PFSK-1 (cell line): ENCODE data around the gene PPARA.

Source experiments
- FOXP2 ChIP-seq: optimal IDR thresholded peaks from 2 replicates; pipeline ENCODE3; 2011; ENCODE audit warnings: borderline replicate concordance, control low read depth, inconsistent platforms; ENCODE audit not compliant: insufficient read depth; ENCODE audit errors: extremely low read length, extremely low read depth
- POLR2AphosphoS5 ChIP-seq: IDR thresholded peaks from 2 replicates; pipeline ENCODE4 v1.6.1; 2012; ENCODE audit warnings: low read depth, mild to moderate bottlenecking, control low read depth, low read length, moderate library complexity
- SIN3A ChIP-seq: IDR thresholded peaks from 2 replicates; pipeline ENCODE4 v1.6.1; 2012; ENCODE audit warnings: mild to moderate bottlenecking, low read length, moderate library complexity, borderline replicate concordance; ENCODE audit not compliant: insufficient read depth
- TAF1 ChIP-seq: IDR thresholded peaks from 2 replicates; pipeline ENCODE4 v1.6.1; 2012; ENCODE audit warnings: low read length, control low read depth, borderline replicate concordance; ENCODE audit not compliant: insufficient read depth
- TF ChIP-seq, protein P1 (sequence below), 2 experiments: IDR thresholded peaks; 2 replicates each; pipeline versions ENCODE4 v1.6.1 to v1.8.0; 2011 to 2012; ENCODE audit warnings: low read depth in 2 of 2, low read length in 2 of 2, control low read depth in 1 of 2, inconsistent platforms in 1 of 2, mild to moderate bottlenecking in 1 of 2, moderate library complexity in 1 of 2; ENCODE audit not compliant: insufficient read depth in 1 of 2

PPARA gene

DNA sequence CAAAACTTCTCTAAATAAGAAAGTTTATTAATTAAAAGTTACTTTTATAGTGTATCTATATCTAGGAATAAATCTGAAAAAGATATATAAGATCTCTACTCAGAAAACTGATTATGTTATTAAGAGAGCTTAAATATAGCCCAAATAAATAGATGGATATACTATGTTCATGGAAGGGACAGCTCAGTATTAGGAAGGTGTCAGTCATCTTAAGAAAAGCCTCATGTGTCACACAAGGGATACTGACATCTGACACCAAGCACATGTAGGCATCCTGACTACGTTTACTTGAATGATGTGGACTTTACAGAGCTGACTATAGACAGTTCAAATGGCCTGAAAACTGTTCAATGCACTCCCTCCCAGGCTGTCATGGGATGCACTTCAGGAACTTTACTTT, 19.3 kb downstream of the PPARA start:
- TF ChIP-seq FOXP2 = no peak
- TF ChIP-seq POLR2AphosphoS5 = no peak
- no peak for TF ChIP-seq TAF1
- TF ChIP-seq, protein P1, sequence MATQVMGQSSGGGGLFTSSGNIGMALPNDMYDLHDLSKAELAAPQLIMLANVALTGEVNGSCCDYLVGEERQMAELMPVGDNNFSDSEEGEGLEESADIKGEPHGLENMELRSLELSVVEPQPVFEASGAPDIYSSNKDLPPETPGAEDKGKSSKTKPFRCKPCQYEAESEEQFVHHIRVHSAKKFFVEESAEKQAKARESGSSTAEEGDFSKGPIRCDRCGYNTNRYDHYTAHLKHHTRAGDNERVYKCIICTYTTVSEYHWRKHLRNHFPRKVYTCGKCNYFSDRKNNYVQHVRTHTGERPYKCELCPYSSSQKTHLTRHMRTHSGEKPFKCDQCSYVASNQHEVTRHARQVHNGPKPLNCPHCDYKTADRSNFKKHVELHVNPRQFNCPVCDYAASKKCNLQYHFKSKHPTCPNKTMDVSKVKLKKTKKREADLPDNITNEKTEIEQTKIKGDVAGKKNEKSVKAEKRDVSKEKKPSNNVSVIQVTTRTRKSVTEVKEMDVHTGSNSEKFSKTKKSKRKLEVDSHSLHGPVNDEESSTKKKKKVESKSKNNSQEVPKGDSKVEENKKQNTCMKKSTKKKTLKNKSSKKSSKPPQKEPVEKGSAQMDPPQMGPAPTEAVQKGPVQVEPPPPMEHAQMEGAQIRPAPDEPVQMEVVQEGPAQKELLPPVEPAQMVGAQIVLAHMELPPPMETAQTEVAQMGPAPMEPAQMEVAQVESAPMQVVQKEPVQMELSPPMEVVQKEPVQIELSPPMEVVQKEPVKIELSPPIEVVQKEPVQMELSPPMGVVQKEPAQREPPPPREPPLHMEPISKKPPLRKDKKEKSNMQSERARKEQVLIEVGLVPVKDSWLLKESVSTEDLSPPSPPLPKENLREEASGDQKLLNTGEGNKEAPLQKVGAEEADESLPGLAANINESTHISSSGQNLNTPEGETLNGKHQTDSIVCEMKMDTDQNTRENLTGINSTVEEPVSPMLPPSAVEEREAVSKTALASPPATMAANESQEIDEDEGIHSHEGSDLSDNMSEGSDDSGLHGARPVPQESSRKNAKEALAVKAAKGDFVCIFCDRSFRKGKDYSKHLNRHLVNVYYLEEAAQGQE (IDR thresholded peaks at IDR 0.05; ENCODE audit: insufficient read depth in 1 of 2, low read depth in 2 of 2, low read length in 2 of 2) = no peak
- no peak for TF ChIP-seq SIN3A

DNA sequence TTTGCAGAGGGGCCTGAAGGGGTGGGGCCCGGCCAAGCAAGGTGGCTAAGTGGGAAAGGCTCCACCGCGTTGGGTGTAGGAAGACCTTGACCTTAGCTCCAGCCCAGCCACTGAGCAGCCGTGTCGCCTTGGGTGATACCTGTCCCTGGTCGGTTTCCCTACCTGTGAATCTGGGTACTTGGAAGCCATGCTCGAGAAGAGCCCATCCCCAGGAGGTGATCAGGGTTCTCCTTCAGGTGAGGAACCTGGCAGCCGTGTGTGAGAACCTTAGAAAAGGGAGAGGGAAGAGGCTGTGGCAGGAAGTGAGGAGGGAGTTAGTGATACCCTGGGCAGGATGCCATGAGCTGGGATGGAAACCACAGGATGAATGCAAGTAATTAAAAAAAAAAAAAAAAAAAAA, 21.6 kb downstream of the PPARA start:
- no peak for TF ChIP-seq FOXP2
- TF ChIP-seq SIN3A = no peak
- TF ChIP-seq POLR2AphosphoS5 = no peak

DNA sequence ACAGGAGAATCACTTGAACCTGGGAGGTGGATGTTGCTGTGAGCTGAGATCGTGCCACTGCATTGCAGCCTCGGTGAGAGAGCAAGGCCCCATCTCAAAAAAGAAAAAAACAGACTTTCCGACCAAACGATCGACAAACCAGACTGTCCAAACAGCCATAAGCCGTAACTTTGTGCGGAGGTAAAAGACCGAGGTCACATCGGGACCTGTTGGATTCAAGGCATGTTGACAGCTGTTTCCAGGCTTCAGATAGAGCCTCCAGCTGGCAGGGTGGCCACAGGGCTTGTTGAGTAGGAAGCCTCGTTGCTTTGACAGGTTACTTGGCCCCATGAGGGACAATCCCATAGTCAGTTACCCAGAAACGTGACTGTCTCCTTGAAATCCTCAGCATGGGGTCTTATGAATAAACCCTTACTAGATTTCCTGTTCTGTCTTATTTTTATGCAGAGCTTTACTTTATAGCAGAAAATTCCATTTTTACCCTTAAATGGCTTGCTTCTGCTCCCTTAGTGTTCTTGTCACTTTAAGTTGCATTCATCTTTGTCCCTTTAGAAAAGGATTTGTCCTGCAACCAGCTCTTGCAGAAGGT, 22.3 kb downstream of the PPARA start:
- TF ChIP-seq, protein P1 (IDR thresholded peaks at IDR 0.05; ENCODE audit: insufficient read depth in 1 of 2, low read depth in 2 of 2, low read length in 2 of 2) = no peak
- no peak for TF ChIP-seq FOXP2
- no peak for TF ChIP-seq SIN3A
- no peak for TF ChIP-seq POLR2AphosphoS5
- no peak for TF ChIP-seq TAF1

DNA sequence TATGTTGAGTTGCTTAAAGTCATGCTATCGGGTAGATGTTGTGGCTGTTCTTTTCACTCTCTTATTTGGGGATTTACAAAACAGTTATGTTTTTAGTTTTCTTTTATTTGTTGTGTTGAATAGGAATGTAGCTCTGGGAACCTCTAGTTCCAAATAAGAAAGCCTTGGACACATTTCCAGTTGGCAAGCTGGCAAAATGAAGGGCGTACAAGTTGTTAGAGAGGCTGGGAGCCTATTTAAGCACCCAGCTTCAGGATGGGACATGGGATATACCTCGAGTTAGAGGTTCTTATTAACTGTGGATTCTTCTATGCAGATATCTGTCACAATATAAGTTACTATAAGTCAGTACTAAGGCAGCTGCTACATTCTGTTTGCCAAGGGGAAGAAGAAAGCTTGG, 22.8 kb downstream of the PPARA start:
- TF ChIP-seq FOXP2 = no peak

DNA sequence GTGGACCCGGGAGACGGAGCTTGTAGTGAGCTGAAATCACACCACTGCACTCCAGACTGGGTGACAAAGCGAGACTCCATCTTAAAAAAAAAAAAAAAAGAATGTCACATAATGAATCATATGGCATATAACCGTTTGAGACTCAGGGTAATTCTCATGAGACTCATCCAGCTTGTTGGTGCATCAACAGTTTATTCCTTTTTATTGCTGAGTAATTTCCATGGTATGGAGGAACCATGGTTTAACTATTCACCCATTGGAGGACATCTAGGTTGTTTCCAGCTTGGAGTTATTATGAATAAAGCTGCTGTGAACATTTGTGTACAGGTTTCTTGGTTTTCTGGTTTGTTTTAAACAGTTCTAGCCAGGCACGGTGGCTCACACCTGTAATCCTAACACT, 25.3 kb downstream of the PPARA start:
- TF ChIP-seq FOXP2 (no peak), POLR2AphosphoS5 (no peak), SIN3A (no peak), TAF1 (no peak)
- TF ChIP-seq, protein P1 (IDR thresholded peaks at IDR 0.05; ENCODE audit: insufficient read depth in 1 of 2, low read depth in 2 of 2, low read length in 2 of 2) = no peak

DNA sequence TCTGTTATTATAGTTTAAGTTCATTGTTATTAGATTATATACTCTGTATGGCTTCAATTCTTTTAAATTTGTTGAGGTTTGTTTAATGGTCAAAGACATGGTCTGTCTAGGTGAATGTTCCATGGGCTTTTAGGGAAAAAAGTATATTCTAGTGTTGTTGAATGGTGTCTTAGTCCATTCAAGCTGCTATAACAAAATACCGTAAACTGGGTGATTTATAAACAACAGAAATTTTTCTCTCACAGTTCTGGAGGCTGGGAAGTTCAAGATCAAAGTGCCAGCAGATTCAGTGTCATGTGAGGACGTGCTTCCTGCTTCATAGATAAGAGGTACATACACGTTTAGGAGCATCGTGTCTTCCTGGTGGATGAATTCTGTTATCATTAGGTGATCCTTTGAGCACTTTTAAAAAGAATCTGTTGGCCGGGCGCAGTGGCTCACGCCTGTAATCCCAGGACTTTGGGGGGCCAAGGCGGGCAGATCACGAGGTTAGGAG, 26.2 kb downstream of the PPARA start:
- TF ChIP-seq FOXP2 (no peak), SIN3A (no peak), TAF1 (no peak), POLR2AphosphoS5 (no peak)
- TF ChIP-seq, protein P1 (IDR thresholded peaks at IDR 0.05; ENCODE audit: insufficient read depth in 1 of 2, low read depth in 2 of 2, low read length in 2 of 2) = no peak
